Measurements from ENCODE around the gene LRRN2.

Gene LRRN2

GRCh38 chr1:204618148-204618760 lies 67.3 kb downstream of the LRRN2 start:
- Mint-ChIP-seq H3K36me3 (ENCODE audit: insufficient read depth) (peaks cover 6% of the 10 kb centered on the region), H3K9me3 (no peaks in the 10 kb centered on the region), H3K4me3 (no peak overlapping the region), H3K27ac (no peak overlapping the region), H3K4me1 (ENCODE audit: low read depth in 2 of 2) (no peaks in the 10 kb centered on the region), H3K27me3 (peaks cover 6 to 7% of the 10 kb centered on the region in 2 donors)
- DNase-seq (no peak), ATAC-seq (replicated peaks) (no peak)

GRCh38 chr1:204617256-204618147 lies 68.0 kb downstream of the LRRN2 start:
- no peaks in the 10 kb centered on the region for H3K9me3 Mint-ChIP-seq
- H3K4me3 Mint-ChIP-seq, result no peak overlapping the region
- no peak for ATAC-seq (replicated peaks)
- H3K27ac Mint-ChIP-seq, result no peak overlapping the region
- no peak for DNase-seq
- H3K4me1 Mint-ChIP-seq (ENCODE audit: low read depth in 2 of 2), result no peaks in the 10 kb centered on the region
- peaks cover 5% of the 10 kb centered on the region for H3K36me3 Mint-ChIP-seq (ENCODE audit: insufficient read depth)
- peaks cover 6 to 7% of the 10 kb centered on the region in 2 donors for H3K27me3 Mint-ChIP-seq

GRCh38 chr1:204616641-204617040 lies 68.9 kb downstream of the LRRN2 start:
- no peak overlapping the region for H3K4me3 Mint-ChIP-seq
- H3K4me1 Mint-ChIP-seq (ENCODE audit: low read depth in 2 of 2), result no peaks in the 10 kb centered on the region
- H3K27me3 Mint-ChIP-seq, result peaks cover 6 to 7% of the 10 kb centered on the region in 2 donors
- H3K27ac Mint-ChIP-seq, result no peak overlapping the region
- peaks cover 2% of the 10 kb centered on the region for H3K36me3 Mint-ChIP-seq (ENCODE audit: insufficient read depth)
- H3K9me3 Mint-ChIP-seq, result no peaks in the 10 kb centered on the region
- DNase-seq (no peak), ATAC-seq (replicated peaks) (no peak)

- Mint-ChIP-seq H3K9me3 (no peaks in the 10 kb centered on the region), H3K4me1 (ENCODE audit: low read depth in 2 of 2) (no peaks in the 10 kb centered on the region), H3K4me3 (no peak overlapping the region), H3K27me3 (peaks cover 6 to 7% of the 10 kb centered on the region in 2 donors), H3K27ac (no peak overlapping the region), H3K36me3 (ENCODE audit: insufficient read depth) (peaks cover 2% of the 10 kb centered on the region)
- ATAC-seq (replicated peaks), result no peak
- no peak for DNase-seq
Measured at GRCh38 chr1:204615881-204616280, 69.7 kb downstream of the LRRN2 start.

GRCh38 chr1:204613636-204614035 lies 71.9 kb downstream of the LRRN2 start:
- H3K4me3 Mint-ChIP-seq, result no peak overlapping the region
- no peak overlapping the region for H3K27ac Mint-ChIP-seq
- no peaks in the 10 kb centered on the region for H3K9me3 Mint-ChIP-seq
- peaks cover 2% of the 10 kb centered on the region for H3K36me3 Mint-ChIP-seq (ENCODE audit: insufficient read depth)
- no peaks in the 10 kb centered on the region for H3K4me1 Mint-ChIP-seq (ENCODE audit: low read depth in 2 of 2)
- DNase-seq, result no peak
- no peak for ATAC-seq (replicated peaks)
- H3K27me3 Mint-ChIP-seq, result peaks cover 7 to 13% of the 10 kb centered on the region in 2 donors

GRCh38 chr1:204612326-204612725 lies 73.2 kb downstream of the LRRN2 start:
- ATAC-seq (replicated peaks) (no peak), DNase-seq (no peak)
- Mint-ChIP-seq H3K9me3 (no peaks in the 10 kb centered on the region), H3K27me3 (peaks cover 15 to 20% of the 10 kb centered on the region in 2 donors), H3K4me1 (ENCODE audit: low read depth in 2 of 2) (no peaks in the 10 kb centered on the region), H3K27ac (no peak overlapping the region), H3K36me3 (ENCODE audit: insufficient read depth) (peaks cover 2% of the 10 kb centered on the region), H3K4me3 (no peak overlapping the region)

- Mint-ChIP-seq H3K36me3 (ENCODE audit: insufficient read depth) (no peaks in the 10 kb centered on the region), H3K9me3 (no peaks in the 10 kb centered on the region), H3K27me3 (peaks cover 27 to 28% of the 10 kb centered on the region in 2 donors), H3K4me3 (no peak overlapping the region), H3K4me1 (ENCODE audit: low read depth in 2 of 2) (no peaks in the 10 kb centered on the region), H3K27ac (no peak overlapping the region)
- ATAC-seq (replicated peaks) (no peak), DNase-seq (no peak)
Measured at GRCh38 chr1:204611036-204611435, 74.5 kb downstream of the LRRN2 start.

GRCh38 chr1:204607910-204608309 lies 77.6 kb downstream of the LRRN2 start:
- H3K4me3 Mint-ChIP-seq, result no peak overlapping the region
- ATAC-seq (replicated peaks), result no peak

GRCh38 chr1:204605791-204606190 lies 79.7 kb downstream of the LRRN2 start:
- H3K4me3 Mint-ChIP-seq, result no peak overlapping the region
- no peak for ATAC-seq (replicated peaks)
- H3K4me1 Mint-ChIP-seq (ENCODE audit: low read depth in 2 of 2), result no peaks in the 10 kb centered on the region
- no peak overlapping the region for H3K27ac Mint-ChIP-seq
- no peak for DNase-seq
- H3K27me3 Mint-ChIP-seq, result peaks cover 23 to 29% of the 10 kb centered on the region in 2 donors
- H3K36me3 Mint-ChIP-seq (ENCODE audit: insufficient read depth), result no peaks in the 10 kb centered on the region
- no peaks in the 10 kb centered on the region for H3K9me3 Mint-ChIP-seq

More at GRCh38 chr1:204607910-204608309, 77.6 kb downstream of the LRRN2 start:
- no peak overlapping the region for H3K27ac Mint-ChIP-seq
- H3K36me3 Mint-ChIP-seq (ENCODE audit: insufficient read depth), result no peaks in the 10 kb centered on the region
- no peaks in the 10 kb centered on the region for H3K4me1 Mint-ChIP-seq (ENCODE audit: low read depth in 2 of 2)
- no peaks in the 10 kb centered on the region for H3K9me3 Mint-ChIP-seq
- no peak for DNase-seq
- peaks cover 23 to 29% of the 10 kb centered on the region in 2 donors for H3K27me3 Mint-ChIP-seq

- no peaks in the 10 kb centered on the region for H3K36me3 Mint-ChIP-seq (ENCODE audit: insufficient read depth)
- H3K4me3 Mint-ChIP-seq, result no peak overlapping the region
- peaks cover 15 to 28% of the 10 kb centered on the region in 2 donors for H3K27me3 Mint-ChIP-seq
- no peak for DNase-seq
- H3K27ac Mint-ChIP-seq, result no peak overlapping the region
- ATAC-seq (replicated peaks), result no peak
- no peaks in the 10 kb centered on the region for H3K4me1 Mint-ChIP-seq (ENCODE audit: low read depth in 2 of 2)
- no peaks in the 10 kb centered on the region for H3K9me3 Mint-ChIP-seq
Measured at GRCh38 chr1:204602871-204603542, 82.5 kb downstream of the LRRN2 start.

- Mint-ChIP-seq H3K27me3 (peaks cover 7 to 20% of the 10 kb centered on the region in 2 donors), H3K9me3 (no peaks in the 10 kb centered on the region), H3K27ac (no peak overlapping the region), H3K4me3 (no peak overlapping the region), H3K4me1 (ENCODE audit: low read depth in 2 of 2) (no peaks in the 10 kb centered on the region), H3K36me3 (ENCODE audit: insufficient read depth) (no peaks in the 10 kb centered on the region)
- DNase-seq (no peak), ATAC-seq (replicated peaks) (no peak)
Measured at GRCh38 chr1:204602111-204602579, 83.4 kb downstream of the LRRN2 start.

- Mint-ChIP-seq H3K36me3 (ENCODE audit: insufficient read depth) (no peaks in the 10 kb centered on the region), H3K9me3 (no peaks in the 10 kb centered on the region), H3K4me3 (no peak overlapping the region), H3K4me1 (ENCODE audit: low read depth in 2 of 2) (no peaks in the 10 kb centered on the region), H3K27ac (no peak overlapping the region), H3K27me3 (peaks cover 1 to 8% of the 10 kb centered on the region in 2 donors)
- ATAC-seq (replicated peaks) (no peak), DNase-seq (no peak)
Measured at GRCh38 chr1:204600968-204601367, 84.6 kb downstream of the LRRN2 start.

GRCh38 chr1:204600203-204600602 lies 85.3 kb downstream of the LRRN2 start:
- ATAC-seq (replicated peaks), result no peak
- no peak overlapping the region for H3K27ac Mint-ChIP-seq
- no peaks in the 10 kb centered on the region for H3K9me3 Mint-ChIP-seq
- H3K4me3 Mint-ChIP-seq, result no peak overlapping the region
- H3K27me3 Mint-ChIP-seq, result peaks cover 0 to under 1% of the 10 kb centered on the region in 2 donors
- H3K36me3 Mint-ChIP-seq (ENCODE audit: insufficient read depth), result no peaks in the 10 kb centered on the region
- H3K4me1 Mint-ChIP-seq (ENCODE audit: low read depth in 2 of 2), result no peaks in the 10 kb centered on the region
- no peak for DNase-seq

Data from effector memory CD8-positive, alpha-beta T cell (primary cell).